Left hindlimb (tissue), 1 donor: ENCODE data around the gene DOK1.
"Not testable (repeated sequence)": the region's sequence is repeated elsewhere in the genome, so short reads cannot be mapped to it uniquely, and the experiment has no call there.

Experiments
- DNase-seq: peaks from one replicate; pipeline ENCODE4 v3.0.0-alpha.2; 2018

The DOK1 gene

DNA sequence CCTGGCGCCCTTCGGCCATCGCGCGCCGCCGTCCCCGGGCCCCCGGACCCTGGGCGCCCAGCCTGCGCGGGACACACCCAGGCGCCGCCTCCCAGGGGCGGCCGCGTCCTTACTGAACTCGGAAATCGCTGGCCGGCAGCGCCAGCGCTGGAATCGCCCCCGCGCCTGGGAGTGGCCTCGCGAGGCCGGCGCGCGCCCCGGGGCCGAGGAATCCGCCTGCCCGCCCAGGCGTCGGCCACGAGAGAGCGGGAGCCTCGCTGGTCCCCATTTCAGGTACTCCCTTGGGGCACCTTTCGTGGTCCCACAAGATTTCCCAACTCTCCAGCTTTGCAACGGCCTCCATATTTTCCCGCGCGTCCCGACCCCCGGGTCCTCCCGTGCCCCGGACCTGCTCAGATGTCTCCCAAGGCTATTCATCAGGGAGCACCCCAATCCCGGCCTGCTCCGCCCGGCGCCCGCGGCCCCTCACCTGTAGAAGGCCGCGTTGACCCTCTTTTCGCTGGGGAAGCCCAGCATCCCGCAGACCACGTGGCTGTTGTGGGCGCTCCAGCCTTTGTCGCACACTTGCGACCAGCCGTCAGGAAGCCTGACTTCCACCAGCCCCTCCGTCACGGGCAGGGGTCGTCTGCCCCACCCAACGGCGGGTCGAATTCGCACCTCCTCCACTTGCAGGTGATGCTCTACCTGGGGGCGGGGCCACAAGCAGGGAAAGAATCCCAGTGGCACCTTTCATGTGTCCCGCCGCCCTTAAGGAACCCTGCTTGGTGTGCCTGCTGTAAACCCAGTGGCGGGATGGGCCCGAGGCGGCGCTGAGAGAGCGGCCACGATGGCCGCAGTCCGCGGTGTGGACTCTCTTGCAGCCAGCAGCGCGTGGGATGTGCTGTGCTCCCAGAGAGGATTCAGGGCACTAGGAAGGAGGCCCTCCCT lies 5.4 kb upstream of the DOK1 start:
- peak; percentile 75 for DNase-seq

DNA sequence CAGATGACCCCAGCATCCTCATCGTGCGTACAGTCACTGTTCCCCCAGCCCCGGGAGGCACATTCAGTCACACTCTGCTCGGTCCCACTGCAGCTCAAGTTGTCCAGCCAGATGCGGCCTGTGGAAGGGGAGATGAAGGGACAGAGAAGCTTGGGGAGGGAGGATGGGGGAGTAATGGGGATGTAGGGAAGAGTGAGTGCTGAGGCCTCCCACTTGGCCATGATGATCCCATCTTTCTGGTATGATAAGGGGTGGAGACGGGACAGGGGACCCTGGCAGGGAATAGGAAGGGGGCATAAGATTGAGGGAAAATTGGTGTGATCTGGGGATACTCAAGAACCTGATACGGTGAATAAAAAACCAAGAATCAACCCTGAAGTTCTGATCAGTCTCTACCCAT lies 4.3 kb upstream of the DOK1 start:
- no peak for DNase-seq

DNA sequence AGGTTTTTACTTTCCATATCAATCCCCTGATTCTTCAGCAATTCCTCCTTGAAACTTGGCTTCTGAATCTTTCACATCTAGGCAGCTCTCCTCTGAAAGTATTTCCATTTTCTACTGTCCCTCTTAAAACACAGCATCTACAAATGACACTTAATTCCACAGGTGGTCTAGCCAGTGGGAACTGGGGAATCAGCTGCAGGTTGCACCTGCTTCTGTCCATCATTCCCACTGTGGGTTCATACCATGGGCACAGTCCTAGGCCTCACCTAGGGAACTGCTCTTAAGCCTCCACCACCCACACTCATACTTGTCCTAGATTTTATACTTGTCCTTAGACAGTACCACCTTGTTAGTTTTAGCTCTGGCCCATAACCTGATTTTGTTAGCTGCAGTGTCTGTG lies 3.0 kb upstream of the DOK1 start:
- DNase-seq = no peak

DNA sequence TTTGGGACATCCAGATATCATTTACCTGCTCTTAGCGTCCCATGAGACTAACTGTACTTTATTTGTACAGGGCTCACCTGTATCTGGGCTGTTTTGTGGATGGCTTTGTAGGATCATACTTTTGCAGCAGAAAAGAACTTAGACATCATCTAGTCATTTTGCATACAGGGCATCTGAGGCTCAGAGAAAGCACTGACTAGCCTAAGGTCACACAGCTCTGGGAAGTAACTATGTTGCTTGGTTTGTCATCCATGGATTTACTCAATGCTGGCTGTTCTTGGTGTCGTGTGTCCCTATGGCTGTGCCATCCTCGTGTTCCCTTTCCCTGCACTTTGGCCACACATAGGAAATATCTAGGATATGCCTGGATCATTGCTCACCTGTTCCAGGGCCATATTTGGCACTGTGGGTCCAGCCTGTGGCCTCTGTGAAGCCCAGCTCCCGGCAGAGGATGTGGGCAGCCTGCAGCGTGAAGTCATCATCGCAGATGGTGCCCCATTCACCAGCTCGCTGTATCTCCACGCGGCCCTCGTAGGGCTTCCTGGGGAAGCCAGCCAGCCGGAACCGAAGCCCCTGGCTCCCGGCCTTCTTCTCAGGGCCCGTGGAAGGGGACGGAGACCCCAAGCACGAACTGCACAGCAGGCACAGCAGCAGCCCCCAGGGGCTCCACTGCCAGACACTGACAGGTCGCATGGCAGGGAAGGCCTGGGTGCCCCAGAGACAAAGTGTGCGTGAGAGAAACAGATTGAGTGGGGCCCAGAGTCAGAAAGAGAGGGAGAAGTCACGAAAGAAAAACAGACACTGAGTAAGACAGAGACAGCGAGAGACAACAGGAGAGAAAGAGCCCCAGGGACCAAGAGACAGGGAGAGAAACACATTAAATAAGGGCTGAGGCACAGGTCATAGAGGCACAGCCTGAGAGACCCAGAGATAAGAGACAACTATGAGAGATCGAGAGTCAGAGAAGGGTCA lies 2.3 kb upstream of the DOK1 start:
- no peak for DNase-seq

DNA sequence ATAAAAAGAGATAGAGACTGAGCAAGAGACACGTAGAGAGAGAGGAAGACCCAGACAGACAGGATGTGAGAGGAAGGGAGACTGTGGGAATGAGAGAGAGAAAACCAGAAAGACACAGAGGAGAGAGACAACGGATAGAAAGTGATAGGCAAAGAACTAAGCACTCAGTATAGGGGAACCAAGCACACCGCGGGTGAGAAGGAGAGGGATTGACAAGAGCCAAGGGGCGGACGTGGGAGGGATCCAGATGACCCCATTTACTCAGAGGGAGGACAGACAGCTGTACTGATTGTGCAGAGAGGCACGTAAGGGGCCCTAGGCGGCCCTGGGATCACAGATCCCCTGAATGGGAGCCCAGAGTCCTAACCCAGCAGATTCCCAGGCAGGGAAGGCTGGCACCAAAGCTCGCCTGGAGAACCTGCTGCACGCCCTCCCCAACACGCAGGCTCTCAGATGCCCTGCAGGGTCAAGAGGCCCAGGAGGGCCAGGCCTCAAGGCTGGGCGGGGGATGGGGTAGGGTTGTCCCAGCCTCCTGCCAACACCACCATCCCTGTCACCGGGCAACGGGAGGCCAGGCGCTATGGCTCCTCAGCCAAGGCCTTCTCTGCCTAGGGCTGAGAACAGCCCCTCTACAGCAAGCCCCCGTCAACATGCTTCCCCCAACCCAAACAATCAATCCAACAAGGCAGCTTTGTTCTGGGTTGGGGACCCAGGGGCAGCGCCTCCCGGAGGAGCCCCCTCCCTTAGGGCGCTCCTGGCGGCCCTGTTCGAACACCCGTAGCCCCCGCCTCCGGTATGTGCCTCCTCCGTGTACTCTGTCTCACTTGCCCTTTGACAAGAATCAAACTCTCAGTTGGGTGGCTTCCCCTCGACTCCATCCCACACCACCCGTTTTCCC lies 1.4 kb upstream of the DOK1 start:
- DNase-seq = no peak

DNA sequence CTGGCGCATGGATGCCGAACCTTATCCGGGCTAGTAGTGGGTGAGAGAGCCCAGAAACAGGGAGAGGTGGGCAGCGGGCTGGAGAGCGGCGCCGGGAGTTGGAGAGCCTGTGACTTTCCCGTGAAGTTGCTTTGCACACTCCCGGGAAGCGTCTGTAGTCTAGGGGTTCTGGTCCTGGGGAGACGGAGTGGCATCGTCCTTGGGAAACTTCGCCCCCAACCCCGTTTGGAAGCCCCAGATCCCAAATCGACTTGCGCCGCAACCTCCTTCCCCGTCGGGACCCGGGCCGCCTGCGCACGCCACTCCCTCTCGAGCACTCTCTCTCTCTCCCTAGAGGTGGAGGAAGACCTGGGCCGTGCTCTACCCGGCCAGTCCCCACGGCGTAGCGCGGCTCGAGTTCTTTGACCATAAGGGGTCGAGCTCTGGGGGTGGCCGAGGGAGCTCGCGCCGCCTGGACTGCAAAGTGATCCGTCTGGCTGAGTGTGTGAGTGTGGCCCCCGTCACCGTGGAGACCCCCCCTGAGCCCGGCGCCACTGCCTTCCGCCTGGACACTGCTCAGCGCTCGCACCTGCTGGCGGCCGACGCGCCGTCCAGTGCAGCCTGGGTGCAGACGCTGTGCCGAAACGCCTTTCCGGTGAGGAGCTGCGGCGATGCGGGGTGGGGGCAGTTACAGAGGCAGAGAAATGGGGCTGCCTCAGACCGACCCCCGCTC lies 456 bp downstream of the DOK1 start:
- DNase-seq = no peak

DNA sequence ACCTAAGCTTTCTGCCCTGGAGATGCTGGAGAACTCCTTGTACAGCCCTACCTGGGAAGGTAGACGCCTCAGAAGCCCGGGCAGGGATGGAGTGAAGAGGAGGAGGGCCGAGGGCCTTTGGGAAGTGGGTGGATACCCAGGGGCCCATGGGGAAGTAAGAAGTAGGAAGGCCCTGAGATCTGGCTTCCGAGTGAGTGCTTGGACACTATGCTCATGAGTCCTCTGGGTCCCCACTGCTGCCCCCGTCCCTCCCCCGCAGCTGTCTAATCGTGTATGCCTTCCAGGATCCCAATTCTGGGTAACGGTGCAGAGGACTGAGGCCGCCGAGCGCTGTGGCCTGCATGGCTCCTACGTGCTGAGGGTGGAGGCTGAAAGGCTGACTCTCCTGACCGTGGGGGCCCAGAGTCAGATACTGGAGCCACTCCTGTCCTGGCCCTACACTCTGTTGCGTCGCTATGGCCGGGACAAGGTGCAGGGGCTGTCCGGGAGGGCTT lies 1.1 kb downstream of the DOK1 start:
- no peak for DNase-seq

DNA sequence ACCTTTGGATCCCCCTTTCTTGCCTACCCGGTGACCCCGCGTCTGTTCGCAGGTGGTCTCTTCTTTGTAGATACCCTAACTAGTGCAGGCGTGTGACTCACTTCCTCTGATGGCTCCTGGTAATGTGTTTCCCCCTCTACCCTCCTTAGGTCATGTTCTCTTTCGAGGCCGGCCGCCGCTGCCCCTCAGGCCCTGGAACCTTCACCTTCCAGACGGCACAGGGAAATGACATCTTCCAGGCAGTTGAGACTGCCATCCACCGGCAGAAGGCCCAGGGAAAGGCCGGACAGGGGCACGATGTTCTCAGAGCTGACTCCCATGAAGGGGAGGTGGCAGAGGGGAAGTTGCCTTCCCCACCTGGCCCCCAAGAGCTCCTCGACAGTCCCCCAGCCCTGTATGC lies 1.6 kb downstream of the DOK1 start:
- no peak for DNase-seq

DNA sequence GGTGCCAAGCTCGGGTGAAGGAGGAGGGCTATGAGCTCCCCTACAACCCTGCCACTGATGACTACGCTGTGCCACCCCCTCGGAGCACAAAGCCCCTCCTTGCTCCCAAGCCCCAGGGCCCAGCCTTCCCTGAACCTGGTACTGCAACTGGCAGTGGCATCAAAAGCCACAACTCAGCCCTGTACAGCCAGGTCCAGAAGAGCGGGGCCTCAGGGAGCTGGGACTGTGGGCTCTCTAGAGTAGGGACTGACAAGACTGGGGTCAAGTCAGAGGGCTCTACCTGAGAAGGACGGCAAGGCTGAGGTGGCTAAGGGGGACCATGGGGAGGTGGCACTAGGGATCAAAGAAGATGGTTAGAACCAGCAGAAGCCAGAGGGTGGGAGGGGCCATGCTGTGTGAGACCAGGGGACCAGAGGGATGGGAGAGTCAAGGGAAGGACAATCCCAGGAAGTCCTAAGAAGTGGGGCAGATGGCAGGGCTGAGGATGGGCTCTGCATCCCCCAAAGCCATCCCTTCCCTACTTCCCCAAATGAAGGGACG lies 2.4 kb downstream of the DOK1 start:
- no peak for DNase-seq

DNA sequence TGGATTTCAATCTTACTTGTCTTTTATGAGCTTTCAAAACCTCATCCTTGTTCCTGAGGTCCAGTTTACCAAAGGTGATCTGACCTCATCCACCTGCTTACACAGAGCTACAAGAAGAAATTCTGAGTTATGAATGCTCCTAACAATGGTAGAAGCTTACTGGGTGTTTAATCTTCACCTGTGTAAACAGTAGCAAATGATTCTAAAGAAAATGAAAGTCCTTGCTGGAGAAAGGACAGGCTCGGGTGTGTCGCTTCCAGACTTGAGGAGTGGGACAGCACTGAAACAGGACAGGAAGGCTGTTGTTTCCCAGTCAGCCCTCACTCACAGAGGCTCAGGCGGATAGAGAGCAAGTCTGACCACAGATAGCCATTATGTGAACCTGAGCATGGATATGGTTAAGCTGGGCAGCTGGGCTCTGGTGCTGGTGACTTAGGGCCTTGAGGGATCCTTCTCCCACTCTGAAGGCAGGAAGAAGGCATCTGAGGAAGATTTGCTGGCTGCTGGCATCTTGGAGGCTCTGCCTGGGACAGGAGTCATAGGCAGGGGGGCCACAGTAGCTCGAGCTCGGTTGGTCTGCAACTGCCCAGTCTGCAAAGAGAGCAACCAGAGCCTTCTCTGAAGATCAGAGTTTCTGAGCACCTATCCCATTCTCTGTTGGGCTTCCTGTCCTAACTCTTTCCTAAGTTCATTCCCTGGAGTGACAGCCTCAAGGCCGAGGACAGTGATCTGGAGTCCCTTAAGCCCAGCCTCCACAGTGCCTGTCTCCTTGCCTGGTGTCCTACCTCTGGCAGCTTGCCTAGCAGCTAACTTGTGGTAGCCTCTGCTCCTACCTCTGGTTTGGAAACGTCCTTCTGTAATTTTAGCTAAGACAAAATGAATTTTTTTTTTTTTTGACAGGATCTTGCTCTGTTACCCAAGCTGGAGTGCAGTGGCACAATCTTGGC lies 4.0 kb downstream of the DOK1 start:
- DNase-seq = no peak

DNA sequence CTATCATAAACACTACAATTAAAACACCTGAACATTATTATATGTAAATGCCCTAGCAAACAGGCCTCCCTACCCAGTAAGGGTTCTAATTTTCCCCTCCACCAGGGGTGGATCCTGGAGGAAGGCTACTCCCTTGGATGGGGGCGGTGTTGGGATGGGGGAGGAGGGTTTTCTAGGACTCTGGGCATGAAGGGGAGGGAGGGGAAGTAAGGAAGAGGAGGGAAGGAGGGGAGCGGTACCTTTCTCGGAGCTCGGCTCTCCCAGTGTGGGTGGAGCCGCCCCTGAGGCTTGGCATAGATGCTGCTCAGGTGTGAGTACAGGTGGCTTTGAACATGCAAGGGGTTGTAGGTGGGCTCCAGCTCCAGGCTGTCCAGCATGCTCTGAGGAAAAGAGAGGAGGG lies 5.4 kb downstream of the DOK1 start:
- DNase-seq = no peak

DNA sequence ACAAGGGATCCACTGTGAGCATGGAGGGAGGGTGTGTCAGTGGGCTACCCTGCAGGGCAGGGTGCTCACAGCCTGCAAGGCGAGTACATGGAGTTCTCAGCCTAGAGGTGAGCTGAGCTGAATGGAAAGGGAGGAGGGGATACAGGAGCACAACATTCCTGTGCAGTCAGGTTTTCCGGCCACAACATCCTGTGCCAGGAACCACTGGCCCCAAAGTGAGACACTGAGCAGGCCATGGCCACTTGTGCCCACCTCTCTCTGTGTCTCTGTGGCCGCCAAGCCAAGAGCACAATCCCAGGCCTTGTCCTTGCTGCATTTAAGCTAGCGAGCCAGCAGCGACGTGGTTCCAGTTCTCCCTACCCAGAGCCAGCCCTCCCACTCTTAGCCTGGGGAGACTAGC lies 6.1 kb downstream of the DOK1 start:
- peak; percentile 58 for DNase-seq

DNA sequence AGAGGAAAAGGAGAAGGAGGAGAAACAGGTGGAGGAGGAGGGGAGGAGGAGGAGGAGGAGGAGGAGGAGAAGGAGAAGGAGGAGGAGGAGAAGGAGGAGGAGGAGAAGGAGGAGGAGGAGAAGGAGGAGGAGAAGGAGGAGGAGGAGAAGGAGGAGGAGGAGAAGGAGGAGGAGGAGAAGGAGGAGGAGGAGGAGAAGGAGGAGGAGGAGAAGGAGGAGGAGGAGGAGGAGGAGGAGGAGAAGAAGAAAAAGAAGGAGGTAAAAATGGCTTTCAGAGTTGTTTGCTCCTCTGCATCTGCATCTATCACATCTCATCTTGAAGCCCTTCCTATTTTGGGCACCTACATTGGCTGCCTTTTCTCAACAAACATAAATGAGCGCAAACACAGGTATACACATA lies 6.5 kb downstream of the DOK1 start:
- not testable (repeated sequence) for DNase-seq

DNA sequence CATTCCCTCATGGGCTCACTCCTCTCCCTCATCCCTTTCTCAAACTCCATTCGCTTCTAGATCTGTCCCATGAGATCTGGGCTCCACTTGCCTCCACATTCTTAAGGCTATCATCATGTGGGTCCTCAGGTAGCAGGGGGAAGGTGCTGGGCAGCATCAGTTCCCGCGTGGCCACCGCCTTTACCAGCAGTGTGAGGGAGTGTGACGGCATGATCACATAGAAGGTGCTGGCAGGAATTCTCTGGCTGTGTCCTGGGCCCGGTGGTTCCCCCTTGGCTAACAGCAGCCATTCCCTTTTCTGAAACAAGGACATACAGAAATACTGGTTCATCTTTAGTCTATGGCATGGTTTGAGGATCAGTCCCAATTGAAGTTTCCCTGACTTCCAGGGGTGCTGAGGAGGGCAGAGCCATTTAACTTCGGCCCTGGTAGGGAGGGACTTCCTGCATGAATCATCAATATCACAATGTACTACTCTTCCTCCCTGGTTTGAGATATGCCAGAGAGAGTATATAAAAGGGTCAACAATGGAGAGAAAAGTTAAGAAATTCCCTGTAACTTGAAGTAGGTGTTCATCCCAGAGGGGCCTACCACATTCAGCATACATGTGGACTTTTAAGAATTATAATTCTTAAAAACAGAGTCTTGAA lies 7.7 kb downstream of the DOK1 start:
- no peak for DNase-seq

DNA sequence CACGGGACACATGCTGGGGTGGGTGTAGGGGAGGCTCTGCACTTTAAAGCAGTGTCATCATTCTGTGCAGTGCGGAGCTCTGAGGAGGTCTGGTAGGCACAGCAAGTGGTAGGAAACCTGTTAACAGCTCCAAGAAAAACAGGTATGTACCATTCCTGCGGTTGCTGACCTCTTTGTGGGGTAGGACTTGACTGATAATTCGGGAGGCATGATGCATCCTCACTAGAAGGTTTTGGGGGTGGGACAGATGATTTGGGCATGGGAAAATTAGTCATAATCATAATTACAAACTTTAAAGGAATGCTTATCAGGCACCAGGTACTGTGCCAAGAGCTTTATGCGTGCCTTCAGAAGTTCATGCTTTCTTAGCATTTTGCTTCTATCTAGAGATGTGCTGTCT lies 9.7 kb downstream of the DOK1 start:
- no peak for DNase-seq

DNA sequence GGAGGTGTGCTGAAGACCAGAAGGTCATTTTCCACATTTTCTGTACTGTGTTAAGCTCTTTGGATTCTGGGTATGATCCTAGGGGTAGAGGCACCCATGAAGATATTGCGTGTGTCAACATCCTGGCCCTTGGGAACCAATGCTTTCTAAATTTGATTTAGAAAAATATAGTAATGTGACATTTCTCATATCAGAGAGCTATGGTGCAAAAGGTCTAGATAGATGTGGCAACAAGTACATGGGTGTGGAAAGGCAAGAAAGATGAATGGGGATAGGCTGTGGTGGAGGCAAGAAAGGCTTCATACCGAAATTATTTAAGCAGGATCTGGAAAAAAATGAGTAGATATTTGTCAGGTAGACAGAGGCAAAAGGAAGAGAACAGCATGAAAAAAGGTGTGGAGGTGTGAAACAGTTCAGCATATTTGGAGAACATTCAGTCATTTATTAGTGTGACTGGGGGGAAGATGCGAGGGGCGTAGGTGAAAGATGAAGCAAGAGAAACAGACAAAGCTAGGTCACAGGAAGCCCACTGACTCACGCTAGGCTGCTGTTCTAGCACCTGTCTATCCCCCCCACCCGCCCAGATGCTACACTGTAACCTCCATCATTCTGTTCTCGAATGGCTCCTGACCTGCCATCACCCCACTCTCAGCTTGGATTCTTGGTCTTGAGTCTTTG lies 11.7 kb downstream of the DOK1 start:
- no peak for DNase-seq

DNA sequence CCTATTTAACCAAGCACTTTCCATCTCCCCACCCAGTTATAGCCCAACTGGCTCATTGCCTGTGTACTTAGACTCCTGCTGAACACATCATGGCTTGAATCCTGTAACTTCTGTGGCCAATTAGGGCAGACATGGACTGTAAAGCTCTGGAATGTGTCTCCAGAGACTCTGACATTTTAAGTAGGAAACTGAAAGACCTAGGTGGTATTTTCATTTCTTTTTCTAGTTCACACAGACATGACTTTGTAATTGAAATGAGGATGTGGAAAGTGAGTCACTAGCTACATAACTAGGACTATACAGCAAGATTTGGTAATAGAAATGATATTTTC lies 12.2 kb downstream of the DOK1 start:
- peak; percentile 61 for DNase-seq

DNA sequence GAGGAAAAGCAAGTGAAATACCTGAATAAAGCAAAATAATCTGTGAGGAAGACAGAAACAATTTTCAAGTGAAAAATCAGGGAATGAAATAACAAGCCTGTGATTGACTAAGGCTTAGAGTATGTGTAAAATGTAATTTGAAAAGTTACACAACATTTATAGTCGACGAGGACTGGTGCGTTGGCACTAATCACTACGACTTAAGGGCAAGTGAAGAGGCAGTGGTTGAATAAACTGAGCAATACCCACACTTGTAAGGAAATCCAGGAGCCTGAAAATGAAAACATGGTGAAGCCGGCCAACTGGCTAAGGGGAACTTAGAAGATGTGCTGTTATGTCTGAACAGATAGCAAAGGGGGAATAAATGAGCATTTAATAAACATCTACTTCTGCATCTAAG lies 13.4 kb downstream of the DOK1 start:
- no peak for DNase-seq

DNA sequence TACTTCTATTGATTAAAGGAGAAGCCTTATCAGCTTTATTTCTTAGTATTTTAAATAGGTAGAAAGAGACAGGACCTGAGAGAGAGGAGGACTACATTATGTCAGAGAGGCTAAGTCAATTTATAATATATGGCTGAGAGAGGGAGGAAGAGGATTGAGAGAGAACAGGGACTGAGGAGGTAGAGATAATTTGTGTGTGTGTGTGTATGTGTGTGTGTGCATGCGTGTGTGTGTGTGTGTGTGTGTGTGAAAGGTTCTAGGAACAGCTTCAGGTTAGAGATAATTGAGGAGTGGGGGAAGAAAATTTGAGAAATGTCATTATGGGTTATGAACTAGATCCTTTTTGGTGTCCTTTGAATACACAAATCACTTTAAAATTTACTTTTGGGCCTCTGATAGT lies 15.2 kb downstream of the DOK1 start:
- DNase-seq = no peak
